Activated CD4-positive, alpha-beta T cell treated with anti-CD3 and anti-CD28 coated beads, Interleukin-2, Interleukin-6, amounts not matched to agents 100 ng/mL and 50 ng/mL, durations not matched to agents 16 hours and 8 hours (primary cell): Measurements from ENCODE around the gene PRR36.

Source experiments
- DNase-seq: peaks from one replicate; pipeline ENCODE4 v3.0.0-alpha.2; 2020

PRR36 gene

GRCh38 chr19:7858109-7858770, 15.9 kb downstream of the PRR36 start:
- DNase-seq, result no peak

GRCh38 chr19:7857727-7858108, 16.5 kb downstream of the PRR36 start:
- DNase-seq, result no peak

- DNase-seq, result no peak
Observed at GRCh38 chr19:7856679-7857663, 17.2 kb downstream of the PRR36 start.

GRCh38 chr19:7856109-7856591, 18.0 kb downstream of the PRR36 start:
- DNase-seq, result no peak

- no peak for DNase-seq
Observed at GRCh38 chr19:7855426-7856108, 18.6 kb downstream of the PRR36 start.

- DNase-seq, result no peak
Observed at GRCh38 chr19:7853770-7854128, 20.4 kb downstream of the PRR36 start.

- DNase-seq, result peak; percentile 75
Observed at GRCh38 chr19:7852851-7853769, 21.1 kb downstream of the PRR36 start.

- no peak for DNase-seq
Observed at GRCh38 chr19:7851623-7852500, 22.3 kb downstream of the PRR36 start.

- no peak for DNase-seq
Observed at GRCh38 chr19:7850945-7851622, 23.1 kb downstream of the PRR36 start.

GRCh38 chr19:7850000-7850813, 24.0 kb downstream of the PRR36 start:
- no peak for DNase-seq

- DNase-seq, result no peak
Observed at GRCh38 chr19:7849631-7849999, 24.6 kb downstream of the PRR36 start.

- no peak for DNase-seq
Observed at GRCh38 chr19:7848779-7849457, 25.3 kb downstream of the PRR36 start.

- no peak for DNase-seq
Observed at GRCh38 chr19:7847664-7848063, 26.5 kb downstream of the PRR36 start.

GRCh38 chr19:7846155-7846646, 28.0 kb downstream of the PRR36 start:
- no peak for DNase-seq

GRCh38 chr19:7845390-7846154, 28.6 kb downstream of the PRR36 start:
- no peak for DNase-seq

- no peak for DNase-seq
Observed at GRCh38 chr19:7844951-7845350, 29.2 kb downstream of the PRR36 start.

- no peak for DNase-seq
Observed at GRCh38 chr19:7844405-7844804, 29.8 kb downstream of the PRR36 start.

- DNase-seq, result no peak
Observed at GRCh38 chr19:7843521-7843920, 30.7 kb downstream of the PRR36 start.
